Measurements from ENCODE around the gene TRIM38.
"Not testable (repeated sequence)": the region's sequence is repeated elsewhere in the genome, so short reads cannot be mapped to it uniquely, and the experiment has no call there.

Gene TRIM38

GRCh38 chr6:25972128-25972527 is 9.5 kb downstream of the TRIM38 start:
- DNase-seq (ENCODE audit: low spot score): no peak

- DNase-seq (ENCODE audit: low spot score): no peak
These were observed 10.3 kb downstream of the TRIM38 start for GRCh38 chr6:25972902-25973301.

GRCh38 chr6:25973923-25974555 is 11.4 kb downstream of the TRIM38 start:
- no peak for DNase-seq (ENCODE audit: low spot score)

GRCh38 chr6:25975923-25976560 is 13.4 kb downstream of the TRIM38 start:
- no peak for DNase-seq (ENCODE audit: low spot score)

DNA sequence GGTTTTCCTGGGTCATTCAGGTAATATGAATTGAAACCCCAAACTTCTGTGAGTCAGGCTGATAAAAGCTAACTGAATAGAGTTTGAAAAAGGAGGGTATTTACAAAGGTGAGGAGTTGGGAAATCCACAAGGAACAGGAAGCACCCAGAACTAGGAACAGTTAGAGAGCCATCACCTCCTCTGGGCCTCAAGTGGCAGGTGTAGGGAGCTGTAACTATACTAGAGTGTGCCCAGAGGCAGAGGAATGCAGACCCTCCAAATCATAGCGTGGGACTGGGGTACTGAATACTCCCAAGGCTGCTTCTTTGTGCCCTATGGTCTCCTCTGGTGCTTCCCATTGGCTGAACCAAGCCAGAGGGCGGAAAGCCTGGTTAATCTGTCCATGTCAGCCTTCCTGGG is 18.3 kb downstream of the TRIM38 start:
- no peak for DNase-seq (ENCODE audit: low spot score)

DNA sequence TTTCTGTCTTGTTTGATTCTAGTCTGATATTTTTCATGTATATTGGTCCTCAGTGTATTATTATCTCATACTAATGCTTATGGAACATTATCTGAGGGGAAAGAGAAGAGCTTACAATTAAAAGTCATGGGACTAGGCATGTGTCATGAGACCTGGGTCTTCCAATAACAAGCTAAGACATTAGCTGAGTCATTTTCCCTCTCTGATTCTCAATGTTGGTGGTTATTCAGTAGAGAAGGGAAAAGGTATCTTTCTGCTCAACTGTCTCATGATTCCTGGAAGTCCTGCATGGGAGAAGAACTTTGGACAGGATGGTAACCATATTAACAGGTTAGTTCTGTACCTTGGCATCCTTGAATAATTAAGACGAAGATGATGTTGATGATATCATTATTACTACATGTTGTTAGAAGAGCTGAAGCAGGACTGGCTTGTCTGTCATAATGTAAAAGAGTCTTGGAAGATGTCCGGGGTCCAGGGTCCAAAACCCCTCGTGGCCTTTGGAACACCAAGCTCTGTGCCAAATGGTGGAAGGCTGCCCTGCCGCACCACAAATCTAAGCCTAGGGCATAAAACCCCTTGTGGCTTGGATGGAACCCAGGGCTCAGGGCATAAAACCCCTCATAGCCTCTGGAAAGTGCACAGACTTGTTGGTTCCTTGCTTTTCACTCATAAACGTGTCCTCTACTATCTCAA is 19.1 kb downstream of the TRIM38 start:
- DNase-seq (ENCODE audit: low spot score): no peak

DNA sequence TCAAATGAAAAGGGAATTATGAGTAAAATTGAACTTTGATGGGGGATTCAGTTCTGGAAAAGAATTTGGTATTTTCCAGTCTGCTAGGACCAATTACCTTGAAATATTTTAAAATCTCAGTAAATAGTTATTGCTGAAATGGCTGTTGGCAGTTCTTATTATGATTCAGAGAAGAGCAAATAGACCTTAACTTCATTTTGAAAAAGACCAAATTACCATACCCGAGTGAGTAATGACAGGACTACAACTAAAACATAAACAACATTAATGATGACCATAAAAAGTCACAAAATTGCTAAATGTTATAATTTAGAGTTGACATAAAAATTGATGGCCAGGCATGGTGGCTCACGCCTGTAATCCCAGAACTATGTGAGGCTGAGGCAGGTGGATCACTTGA is 21.7 kb downstream of the TRIM38 start:
- no peak for DNase-seq (ENCODE audit: low spot score)

- DNase-seq (ENCODE audit: low spot score): no peak
These were observed 25.2 kb downstream of the TRIM38 start for GRCh38 chr6:25987845-25988244.

DNA sequence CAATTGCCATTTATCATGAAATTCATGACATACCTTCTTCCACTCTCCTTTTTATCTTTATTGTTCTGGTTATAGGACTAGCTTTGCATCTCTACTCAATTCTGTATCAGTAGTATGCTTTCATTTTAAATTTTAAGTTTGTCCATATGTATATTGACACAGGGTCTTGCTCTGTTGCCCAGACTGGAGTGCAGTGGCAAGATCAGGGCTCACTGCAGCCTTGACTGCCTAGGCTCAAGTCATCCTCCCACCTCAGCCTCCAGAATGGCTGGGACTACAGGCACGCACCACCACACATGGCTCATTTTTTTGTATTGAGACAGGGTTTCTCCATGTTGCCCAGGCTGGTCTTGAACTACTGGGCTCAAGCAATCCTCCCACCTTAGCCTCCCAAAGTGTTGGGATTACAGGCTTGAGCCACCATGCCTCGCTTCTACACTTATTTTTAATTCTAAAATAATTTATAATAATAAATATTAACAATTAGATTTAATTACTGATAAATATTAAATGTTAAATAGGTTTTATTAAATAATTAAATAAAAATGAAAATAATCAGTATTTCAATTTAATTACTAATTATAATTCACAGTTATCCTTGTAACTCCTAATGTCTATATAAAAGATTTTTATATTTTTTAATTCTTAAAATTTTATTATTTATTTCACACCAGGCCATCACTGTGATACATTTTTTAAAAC is 27.7 kb downstream of the TRIM38 start:
- no peak for DNase-seq (ENCODE audit: low spot score)

- DNase-seq (ENCODE audit: low spot score): peak; percentile 31
These were observed 29.3 kb downstream of the TRIM38 start for GRCh38 chr6:25991785-25992412.

- DNase-seq (ENCODE audit: low spot score): peak; percentile 90
These were observed 30.1 kb downstream of the TRIM38 start for GRCh38 chr6:25992413-25993340.

GRCh38 chr6:25993341-25993684 is 30.7 kb downstream of the TRIM38 start:
- not testable (repeated sequence) for DNase-seq (ENCODE audit: low spot score)

DNA sequence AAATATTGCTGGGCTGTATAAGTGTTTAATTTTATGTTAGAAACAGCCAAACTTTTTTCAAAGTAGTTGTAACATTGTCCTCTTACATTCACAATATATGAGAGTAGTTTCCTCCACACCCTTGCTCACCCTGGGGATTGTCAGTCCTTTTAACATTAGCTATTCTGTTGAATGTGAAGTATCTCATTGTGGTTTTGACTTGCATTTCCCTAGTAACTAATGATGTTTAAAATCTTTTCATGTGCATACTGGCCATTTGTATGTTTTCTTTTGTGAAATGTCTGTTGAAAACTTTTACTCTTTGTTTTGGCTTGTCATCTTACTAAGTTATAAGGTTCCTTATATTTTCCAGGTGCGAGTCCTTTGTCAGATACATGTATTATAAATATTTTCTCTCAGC is 32.9 kb downstream of the TRIM38 start:
- no peak for DNase-seq (ENCODE audit: low spot score)

GRCh38 chr6:25997921-25998320 is 35.3 kb downstream of the TRIM38 start:
- DNase-seq (ENCODE audit: low spot score): no peak

DNA sequence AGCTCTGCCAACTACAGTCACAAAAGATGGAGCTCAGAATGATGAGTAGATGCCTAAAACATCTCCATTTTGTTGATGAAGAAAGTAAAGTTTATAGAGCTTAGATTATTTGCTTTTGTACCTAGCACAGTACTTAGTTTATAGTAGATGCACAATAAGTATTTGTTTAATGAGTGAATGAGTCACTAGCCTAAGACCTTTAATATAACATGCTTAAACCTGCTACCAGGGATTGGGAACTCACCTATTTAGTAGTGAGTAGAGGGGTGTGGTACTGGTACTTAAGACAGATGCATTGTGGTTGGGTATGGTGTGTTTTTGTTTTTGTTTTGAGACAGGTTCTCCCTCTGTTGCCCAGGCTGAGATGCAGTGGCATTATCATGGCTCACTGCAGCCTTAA is 35.8 kb downstream of the TRIM38 start:
- no peak for DNase-seq (ENCODE audit: low spot score)

DNA sequence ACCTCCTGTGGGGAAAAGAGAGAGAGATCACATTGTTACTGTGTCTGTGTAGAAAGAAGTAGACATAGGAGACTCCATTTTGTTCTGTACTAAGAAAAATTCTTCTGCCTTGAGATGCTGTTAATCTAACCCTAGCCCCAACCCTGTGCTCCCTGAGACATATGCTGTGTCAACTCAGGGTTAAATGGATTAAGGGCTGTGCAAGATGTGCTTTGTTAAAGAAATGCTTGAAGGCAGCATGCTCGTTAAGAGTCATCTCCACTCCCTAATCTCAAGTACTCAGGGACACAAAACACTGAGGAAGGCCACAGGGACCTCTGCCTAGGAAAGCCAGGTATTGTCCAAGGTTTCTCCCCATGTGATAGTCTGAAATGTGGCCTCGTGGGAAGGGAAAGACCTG is 36.6 kb downstream of the TRIM38 start:
- not testable (repeated sequence) for DNase-seq (ENCODE audit: low spot score)

- no peak for DNase-seq (ENCODE audit: low spot score)
These were observed 38.0 kb downstream of the TRIM38 start for GRCh38 chr6:26000366-26001144.

- peak; percentile 46 for DNase-seq (ENCODE audit: low spot score)
These were observed 40.6 kb downstream of the TRIM38 start for GRCh38 chr6:26003102-26003694.

DNA sequence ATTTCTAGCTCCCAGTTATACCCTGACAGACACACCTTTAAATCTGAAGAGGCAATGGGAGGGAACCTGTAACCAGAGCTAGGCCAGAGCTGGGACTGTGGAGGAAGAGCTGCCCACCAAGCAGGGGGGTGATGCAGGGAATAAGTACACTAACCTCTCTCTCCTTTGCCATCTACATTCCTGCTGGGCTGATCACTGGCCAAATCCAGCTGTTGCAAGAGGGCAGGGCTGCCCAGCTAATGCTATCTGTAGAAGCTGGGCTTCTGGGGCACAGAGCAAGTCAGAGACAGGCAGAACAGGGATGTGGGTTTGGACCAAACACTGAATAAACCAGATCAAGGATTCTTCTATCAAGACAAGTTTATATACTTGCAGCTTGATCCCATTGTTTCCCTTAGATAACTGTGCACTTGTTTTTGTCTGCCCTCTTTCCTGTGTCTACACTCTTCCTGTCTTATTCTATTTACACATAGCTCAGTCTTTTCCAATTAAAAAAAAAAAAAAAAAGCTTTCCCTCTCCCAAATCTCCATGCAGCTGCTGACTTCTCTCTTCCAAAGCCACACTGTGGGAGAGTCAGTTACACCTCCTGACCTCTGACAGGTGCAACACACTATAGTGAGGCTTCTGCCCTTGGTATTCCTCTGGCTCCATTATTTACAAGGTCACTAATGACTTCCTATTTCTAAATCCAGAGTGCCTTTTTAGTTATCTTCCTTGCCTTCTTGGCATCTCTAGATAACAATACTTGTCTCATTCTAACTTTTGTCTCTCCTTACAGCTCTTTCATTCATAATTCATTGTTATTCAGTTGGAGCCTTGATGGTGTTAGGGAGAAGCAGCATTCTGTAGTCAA is 43.7 kb downstream of the TRIM38 start:
- DNase-seq (ENCODE audit: low spot score): no peak

All from kidney capillary endothelial cell (primary cell).